Fibroblast of lung (primary cell): ENCODE data around the gene SIPA1L3. TPM values are rescaled to one million over a fixed set of nuclear protein-coding genes. Genes with fewer than 3 reads are reported as not detected.

Experiments used
- DNase-seq, 2 donors: peaks; one replicate each; pipeline versions ENCODE4 v3.0.0 to v3.0.0-alpha.2; 2010; ENCODE audit warnings: low read depth in 2 of 2
- H2AFZ ChIP-seq: 2 replicates; pipeline ENCODE4 v1.5.1; 2012; ENCODE audit warnings: low read length, control low read depth, inconsistent platforms
- H3K27ac ChIP-seq: 2 replicates; pipeline ENCODE4 v1.5.1; 2011; ENCODE audit warnings: low read length, control low read depth; ENCODE audit not compliant: insufficient read depth
- H3K27me3 ChIP-seq: 2 replicates; pipeline ENCODE4 v1.5.1; 2011; ENCODE audit warnings: mild to moderate bottlenecking, low read length; ENCODE audit not compliant: control insufficient read depth, insufficient read depth
- H3K36me3 ChIP-seq: 2 replicates; pipeline ENCODE4 v1.5.1; 2011; ENCODE audit warnings: low read length; ENCODE audit not compliant: control insufficient read depth, insufficient read depth
- H3K4me1 ChIP-seq: 2 replicates; pipeline ENCODE4 v1.5.1; 2011; ENCODE audit warnings: low read length; ENCODE audit not compliant: control insufficient read depth, insufficient read depth; ENCODE audit errors: extremely low read depth
- H3K4me2 ChIP-seq: 2 replicates; pipeline ENCODE4 v1.5.1; 2011; ENCODE audit warnings: low read length, control low read depth; ENCODE audit not compliant: insufficient read depth; ENCODE audit errors: extremely low read depth
- H3K4me3 ChIP-seq, 4 experiments: fragments of 200-600 bp in 1 of 4; sonication (generic) in 1 of 4; replicated peaks in 1 of 4; 2 replicates each; pipeline ENCODE4 v1.5.1; 2011 to 2016; ENCODE audit warnings: low read length in 4 of 4, low read depth in 3 of 4, mild to moderate bottlenecking in 3 of 4, control low read depth in 2 of 4, inconsistent platforms in 1 of 4, mixed read lengths in 1 of 4; ENCODE audit not compliant: insufficient read depth in 1 of 4; ENCODE audit errors: control extremely low read depth in 1 of 4
- H3K79me2 ChIP-seq: 2 replicates; pipeline ENCODE4 v1.5.1; 2012; ENCODE audit warnings: mild to moderate bottlenecking, low read length, inconsistent platforms; ENCODE audit not compliant: control insufficient read depth, insufficient read depth
- H3K9ac ChIP-seq: 2 replicates; pipeline ENCODE4 v1.5.1; 2011; ENCODE audit warnings: mild to moderate bottlenecking, low read length, control low read depth; ENCODE audit not compliant: insufficient read depth
- H3K9me3 ChIP-seq: 2 replicates; pipeline ENCODE4 v1.5.1; 2012; ENCODE audit warnings: low read depth, low read length; ENCODE audit not compliant: control insufficient read depth, insufficient read depth
- H4K20me1 ChIP-seq: 2 replicates; pipeline ENCODE4 v1.5.1; 2011; ENCODE audit warnings: low read length; ENCODE audit not compliant: control insufficient read depth, insufficient read depth; ENCODE audit errors: extremely low read depth
- EZH2 ChIP-seq: IDR thresholded peaks from 2 replicates; pipeline ENCODE4 v1.5.1; 2012; ENCODE audit warnings: low read length, control low read depth, mild to moderate bottlenecking; ENCODE audit errors: missing control alignments
- polyA plus RNA-seq, 2 donors: library from polyadenylated mRNA; depleted of rRNA in 1 of 2; stranded (reverse) in 1 of 2; unstranded in 1 of 2; fragments of >200 nt; gene quantifications; 2 replicates each; pipeline ENCODE4 v1.2.1, GENCODE V29; 2011 to 2012; ENCODE audit warnings: missing spikeins in 1 of 2
- total RNA-seq: library from RNA; depleted of rRNA; stranded (reverse); fragments of >200 nt; gene quantifications from 2 replicates; pipeline ENCODE4 v1.2.1, GENCODE V29; 2014
- TF ChIP-seq, protein P1 (sequence below), 2 donors: IDR thresholded peaks in 1 of 2; conservative IDR thresholded peaks in 1 of 2; 1 replicate in 1 of 2; 2 replicates in 1 of 2; pipeline ENCODE4 v1.5.1; 2011 to 2012; ENCODE audit warnings: low read length in 2 of 2, control low read depth in 1 of 2, inconsistent platforms in 1 of 2, low read depth in 1 of 2, mild to moderate bottlenecking in 1 of 2

Gene SIPA1L3
- total and polyA plus RNA-seq, 2 donors (not counting 1 experiment from before 2014, with no cell fraction given) = 3.7 to 10.1 TPM

- Histone ChIP-seq H3K4me3 (no peak overlapping the region), H3K9me3 (no peaks in the 10 kb centered on the region), H3K36me3 (no peaks in the 10 kb centered on the region), H2AFZ (no peak overlapping the region), H3K9ac (no peak overlapping the region), H3K27me3 (no peaks in the 10 kb centered on the region), H3K4me2 (no peak overlapping the region), H4K20me1 (no peaks in the 10 kb centered on the region), H3K79me2 (peaks cover 3% of the 10 kb centered on the region), H3K27ac (no peak overlapping the region), H3K4me1 (no peaks in the 10 kb centered on the region)
- TF ChIP-seq, protein P1, sequence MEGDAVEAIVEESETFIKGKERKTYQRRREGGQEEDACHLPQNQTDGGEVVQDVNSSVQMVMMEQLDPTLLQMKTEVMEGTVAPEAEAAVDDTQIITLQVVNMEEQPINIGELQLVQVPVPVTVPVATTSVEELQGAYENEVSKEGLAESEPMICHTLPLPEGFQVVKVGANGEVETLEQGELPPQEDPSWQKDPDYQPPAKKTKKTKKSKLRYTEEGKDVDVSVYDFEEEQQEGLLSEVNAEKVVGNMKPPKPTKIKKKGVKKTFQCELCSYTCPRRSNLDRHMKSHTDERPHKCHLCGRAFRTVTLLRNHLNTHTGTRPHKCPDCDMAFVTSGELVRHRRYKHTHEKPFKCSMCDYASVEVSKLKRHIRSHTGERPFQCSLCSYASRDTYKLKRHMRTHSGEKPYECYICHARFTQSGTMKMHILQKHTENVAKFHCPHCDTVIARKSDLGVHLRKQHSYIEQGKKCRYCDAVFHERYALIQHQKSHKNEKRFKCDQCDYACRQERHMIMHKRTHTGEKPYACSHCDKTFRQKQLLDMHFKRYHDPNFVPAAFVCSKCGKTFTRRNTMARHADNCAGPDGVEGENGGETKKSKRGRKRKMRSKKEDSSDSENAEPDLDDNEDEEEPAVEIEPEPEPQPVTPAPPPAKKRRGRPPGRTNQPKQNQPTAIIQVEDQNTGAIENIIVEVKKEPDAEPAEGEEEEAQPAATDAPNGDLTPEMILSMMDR (conservative IDR thresholded peaks at IDR 0.05 in 1 of 2, IDR thresholded peaks at IDR 0.05 in 1 of 2; ENCODE audit: low read depth in 1 of 2, low read length in 2 of 2) = peak; percentile 78 to 81
- no peak for TF ChIP-seq EZH2
- peak; percentile 54 to 75 for DNase-seq
Measured at GRCh38 chr19:37902668-37903067, 4.3 kb upstream of the SIPA1L3 start.

DNA sequence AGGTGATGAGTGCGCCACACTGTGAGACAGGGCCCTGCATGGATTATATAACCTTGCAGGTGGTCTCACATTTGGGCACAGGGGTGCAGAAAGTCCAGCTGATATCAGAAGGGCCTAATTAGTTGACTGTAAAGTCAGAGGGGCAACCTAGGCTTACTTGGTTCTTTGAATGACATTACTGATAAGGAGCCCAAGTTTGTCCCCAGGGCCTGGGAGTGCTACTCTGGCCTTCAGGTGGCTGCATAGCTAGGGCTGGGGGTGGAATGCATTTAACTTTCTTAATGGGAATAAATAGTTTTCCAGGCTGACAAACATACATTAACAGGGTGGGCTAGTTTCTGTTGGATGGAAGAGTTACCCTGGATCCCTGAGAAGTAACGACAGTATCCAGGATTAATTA, 3.9 kb upstream of the SIPA1L3 start:
- H3K36me3 ChIP-seq = no peaks in the 10 kb centered on the region
- no peaks in the 10 kb centered on the region for H4K20me1 ChIP-seq
- no peaks in the 10 kb centered on the region for H3K9me3 ChIP-seq
- no peak overlapping the region for H3K27ac ChIP-seq
- TF ChIP-seq, protein P1 (conservative IDR thresholded peaks at IDR 0.05 in 1 of 2, IDR thresholded peaks at IDR 0.05 in 1 of 2; ENCODE audit: low read depth in 1 of 2, low read length in 2 of 2) = no peak
- TF ChIP-seq EZH2 = no peak
- H3K9ac ChIP-seq = no peak overlapping the region
- no peaks in the 10 kb centered on the region for H3K27me3 ChIP-seq
- DNase-seq = no peak
- peaks cover 8% of the 10 kb centered on the region for H3K79me2 ChIP-seq
- peaks cover 3% of the 10 kb centered on the region for H3K4me1 ChIP-seq
- no peak overlapping the region for H2AFZ ChIP-seq
- H3K4me3 ChIP-seq = no peak overlapping the region
- no peak overlapping the region for H3K4me2 ChIP-seq

DNA sequence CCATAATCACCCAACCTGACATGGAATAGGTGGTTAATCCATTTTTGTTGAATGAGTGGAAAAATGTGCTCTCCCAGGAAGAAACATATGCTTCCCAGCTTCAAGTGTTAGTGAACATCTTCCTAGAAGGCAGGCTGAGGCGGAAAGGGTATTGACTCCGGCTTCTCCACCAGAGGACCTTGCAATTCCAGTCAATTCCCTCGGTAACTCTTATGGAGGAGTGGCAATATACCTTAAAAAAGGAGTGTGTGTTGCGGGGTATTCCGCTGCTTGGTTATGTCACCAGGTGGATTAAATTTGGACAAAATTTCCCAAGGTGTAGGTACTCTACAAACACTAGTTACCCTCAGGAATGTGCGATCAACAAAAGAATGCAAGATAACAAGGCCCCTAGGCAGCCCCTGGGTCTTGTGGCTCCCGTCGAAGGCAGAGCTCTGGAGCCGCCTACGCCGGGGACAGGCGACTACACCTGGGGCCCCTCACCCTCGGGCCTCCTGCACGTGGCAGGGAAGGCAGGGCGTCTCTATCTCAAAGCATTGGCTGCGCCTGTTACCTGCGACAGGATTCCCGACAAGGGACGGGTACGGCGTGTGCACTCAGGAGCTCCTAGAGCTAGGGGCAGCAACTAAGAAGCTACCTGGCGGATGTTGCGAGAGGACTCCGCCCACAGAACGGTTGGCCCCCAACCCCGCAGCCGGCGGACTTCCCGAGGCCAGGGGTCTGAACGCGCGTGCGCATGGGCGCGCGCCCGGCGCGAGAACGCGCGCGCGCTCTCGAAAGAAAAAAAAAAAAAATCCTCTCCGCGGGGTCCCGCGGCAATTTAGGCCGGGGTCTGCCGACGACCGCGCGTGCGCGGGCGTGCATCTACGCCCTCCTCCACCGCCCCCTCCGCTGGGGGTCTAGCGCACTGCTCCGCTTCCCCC, 801 bp upstream of the SIPA1L3 start, which contains the start of gene WDR87:
TSS of gene WDR87 (minus strand) at position 649 of the 923 bp plus-strand sequence. CDS start 8,355 bp downstream, outside the sequence.
- Histone ChIP-seq H3K4me2 (peak within 1 kb of the TSS; percentile 94), H3K4me3 (peak within 1 kb of the TSS; percentile 70 to 98 (median 86)), H4K20me1 (no peaks in the 10 kb centered on the region), H3K27ac (peak within 1 kb of the TSS; percentile 47), H3K27me3 (no peaks in the 10 kb centered on the region), H3K9ac (peak within 1 kb of the TSS; percentile 75), H3K9me3 (no peaks in the 10 kb centered on the region), H3K79me2 (peaks cover 34% of the 10 kb centered on the region), H2AFZ (peak within 1 kb of the TSS; percentile 93), H3K36me3 (no peaks in the 10 kb centered on the region), H3K4me1 (peaks cover 8% of the 10 kb centered on the region)
- TF ChIP-seq, protein P1 (conservative IDR thresholded peaks at IDR 0.05 in 1 of 2, IDR thresholded peaks at IDR 0.05 in 1 of 2; ENCODE audit: low read depth in 1 of 2, low read length in 2 of 2) = no peak
- TF ChIP-seq EZH2 = no peak
- DNase-seq = peak in 1 of 2 donors; percentile 24
